Motor neuron (in vitro differentiated cells): Measurements from ENCODE around the gene CD164. TPM values are rescaled to one million over a fixed set of nuclear protein-coding genes. Genes with fewer than 3 reads are reported as not detected.

Experiments used
- total RNA-seq, 8 experiments: library from RNA; unstranded; fragments of 300-600 nt; gene quantifications; 2 replicates each; pipeline versions ENCODE4 v1.2.3 to v1.2.4, GENCODE V29; 2022

CD164 gene
- total RNA-seq, 8 experiments from 2014 or later = 32.8 to 198 (median 90.8) TPM

Other genes starting within 250 kb of the CD164 start
- gene PPIL6, start 58.2 kb upstream of the CD164 start, total RNA-seq = 10 to 100 TPM in 2 of 8 experiments, 1 to 10 TPM in 5, under 1 TPM in 1; 0.87 to 22.4 (median 4.6) TPM
- 10 to 100 TPM in 4 of 8 experiments, 1 to 10 TPM in 4; 2.4 to 13.5 (median 7.8) TPM for gene SMPD2, start 58.3 kb upstream of the CD164 start, total RNA-seq
- 10 to 100 TPM; 17.7 to 45.4 (median 29.8) TPM for gene MICAL1, start 73.3 kb upstream of the CD164 start, total RNA-seq
- 10 to 100 TPM in 2 of 8 experiments, 1 to 10 TPM in 6; 5.1 to 17.4 (median 7.9) TPM for gene ZBTB24, start 100.8 kb upstream of the CD164 start, total RNA-seq